ENCODE data around the gene SLC4A9. TPM values are rescaled to one million over a fixed set of nuclear protein-coding genes. Genes with fewer than 3 reads are reported as not detected.
"Not testable (repeated sequence)": the region's sequence is repeated elsewhere in the genome, so short reads cannot be mapped to it uniquely, and the experiment has no call there.

The SLC4A9 gene
- total RNA-seq, 6 experiments from 2014 or later: not detected

DNA sequence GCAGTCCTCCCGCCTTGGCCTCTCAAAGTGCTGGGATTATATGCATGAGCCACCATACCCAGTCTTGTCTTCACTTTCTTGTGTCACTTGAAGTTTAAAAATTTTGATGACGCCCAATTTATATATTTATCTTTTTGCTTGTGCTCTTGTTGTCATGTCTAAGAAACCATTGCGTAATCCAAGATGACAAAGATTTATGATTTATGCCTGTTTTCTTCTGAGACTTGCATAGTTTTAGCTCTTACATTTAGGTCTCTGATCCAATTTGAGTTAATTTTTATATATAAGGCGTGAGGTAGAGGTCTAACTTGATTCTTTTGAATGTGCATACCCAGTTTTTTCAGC, 60.2 kb downstream of the SLC4A9 start:
- TF ChIP-seq, protein P1, sequence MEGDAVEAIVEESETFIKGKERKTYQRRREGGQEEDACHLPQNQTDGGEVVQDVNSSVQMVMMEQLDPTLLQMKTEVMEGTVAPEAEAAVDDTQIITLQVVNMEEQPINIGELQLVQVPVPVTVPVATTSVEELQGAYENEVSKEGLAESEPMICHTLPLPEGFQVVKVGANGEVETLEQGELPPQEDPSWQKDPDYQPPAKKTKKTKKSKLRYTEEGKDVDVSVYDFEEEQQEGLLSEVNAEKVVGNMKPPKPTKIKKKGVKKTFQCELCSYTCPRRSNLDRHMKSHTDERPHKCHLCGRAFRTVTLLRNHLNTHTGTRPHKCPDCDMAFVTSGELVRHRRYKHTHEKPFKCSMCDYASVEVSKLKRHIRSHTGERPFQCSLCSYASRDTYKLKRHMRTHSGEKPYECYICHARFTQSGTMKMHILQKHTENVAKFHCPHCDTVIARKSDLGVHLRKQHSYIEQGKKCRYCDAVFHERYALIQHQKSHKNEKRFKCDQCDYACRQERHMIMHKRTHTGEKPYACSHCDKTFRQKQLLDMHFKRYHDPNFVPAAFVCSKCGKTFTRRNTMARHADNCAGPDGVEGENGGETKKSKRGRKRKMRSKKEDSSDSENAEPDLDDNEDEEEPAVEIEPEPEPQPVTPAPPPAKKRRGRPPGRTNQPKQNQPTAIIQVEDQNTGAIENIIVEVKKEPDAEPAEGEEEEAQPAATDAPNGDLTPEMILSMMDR (IDR thresholded peaks at IDR 0.05): no peak
- H3K9me3 Mint-ChIP-seq: no peaks in the 10 kb centered on the region
- DNase-seq: no peak
- peaks cover 3% of the 10 kb centered on the region; the same call in 1 of the 2 replicates for H3K36me3 Mint-ChIP-seq (ENCODE audit: low read depth)
- peaks cover 30% of the 10 kb centered on the region for H3K4me1 Mint-ChIP-seq (ENCODE audit: low read depth)
- H3K4me3 Mint-ChIP-seq: no peak overlapping the region
- no peaks in the 10 kb centered on the region; the same call in 1 of the 2 replicates for H3K27me3 Mint-ChIP-seq (ENCODE audit: insufficient read depth)
- H3K27ac Mint-ChIP-seq: no peak overlapping the region

DNA sequence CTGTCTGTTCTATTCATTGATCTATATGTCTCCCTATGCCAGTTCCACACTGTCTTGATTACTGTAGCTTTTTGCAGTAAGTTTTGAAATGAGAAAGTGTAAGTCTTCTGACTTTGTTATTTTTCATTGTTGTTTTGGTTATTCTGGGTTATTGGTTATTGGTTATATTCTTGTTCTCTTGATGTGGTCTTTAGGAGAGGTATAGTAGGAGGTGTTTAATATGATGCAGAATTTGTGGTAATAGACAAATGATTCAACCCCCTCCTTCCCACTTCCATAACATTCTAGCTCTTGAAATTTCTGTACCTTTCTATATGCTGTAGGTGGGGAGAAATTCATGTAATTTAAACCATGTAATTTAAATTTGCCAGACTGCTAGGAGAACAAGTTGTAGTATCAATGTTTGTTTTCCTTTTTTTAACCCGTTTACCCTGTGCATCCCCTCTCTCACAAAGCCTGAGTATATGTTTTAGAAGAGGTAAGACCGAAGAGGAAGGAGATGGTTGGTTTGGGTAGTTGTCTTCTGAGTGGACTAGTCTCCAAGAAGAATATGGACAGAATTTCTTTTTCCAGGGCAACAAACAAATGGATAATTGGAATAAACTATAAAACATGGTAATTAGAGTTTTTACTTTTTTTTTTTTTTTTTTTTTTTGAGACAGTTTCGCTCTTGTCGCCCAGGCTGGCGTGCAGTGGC, 60.8 kb downstream of the SLC4A9 start:
- Mint-ChIP-seq H3K27me3 (ENCODE audit: insufficient read depth) (no peaks in the 10 kb centered on the region; the same call in 1 of the 2 replicates), H3K27ac (no peak overlapping the region), H3K4me1 (ENCODE audit: low read depth) (peaks cover 30% of the 10 kb centered on the region)

DNA sequence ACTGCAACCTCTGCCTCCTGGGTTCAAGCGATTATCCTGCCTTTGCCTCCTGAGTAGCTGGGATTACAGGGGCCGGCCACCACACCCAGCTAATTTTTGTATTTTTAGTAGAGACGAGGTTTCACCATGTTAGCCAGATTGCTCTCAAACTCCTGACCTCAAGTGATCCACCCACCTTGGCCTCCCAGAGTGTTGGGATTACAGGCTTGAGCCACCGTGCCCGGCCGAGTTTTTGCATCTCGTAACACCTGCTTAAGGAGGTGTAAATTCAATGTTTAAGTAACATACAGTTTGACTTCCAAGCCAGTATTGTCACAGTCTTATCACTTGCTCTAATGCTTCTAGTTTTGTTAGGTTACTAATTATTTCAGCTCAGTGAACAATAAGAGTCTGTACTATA, 61.4 kb downstream of the SLC4A9 start:
- not testable (repeated sequence) for H3K27me3 Mint-ChIP-seq (ENCODE audit: insufficient read depth); H3K36me3 Mint-ChIP-seq (ENCODE audit: low read depth); H3K27ac Mint-ChIP-seq; H3K9me3 Mint-ChIP-seq; H3K4me3 Mint-ChIP-seq; DNase-seq
- peaks cover 30% of the 10 kb centered on the region for H3K4me1 Mint-ChIP-seq (ENCODE audit: low read depth)

More for the DNA sequence above, 60.8 kb downstream of the SLC4A9 start:
- TF ChIP-seq, protein P1 (IDR thresholded peaks at IDR 0.05): no peak
- no peak for DNase-seq
- Mint-ChIP-seq H3K9me3 (no peaks in the 10 kb centered on the region), H3K36me3 (ENCODE audit: low read depth) (peaks cover 2% of the 10 kb centered on the region; the same call in 1 of the 2 replicates), H3K4me3 (no peak overlapping the region)

DNA sequence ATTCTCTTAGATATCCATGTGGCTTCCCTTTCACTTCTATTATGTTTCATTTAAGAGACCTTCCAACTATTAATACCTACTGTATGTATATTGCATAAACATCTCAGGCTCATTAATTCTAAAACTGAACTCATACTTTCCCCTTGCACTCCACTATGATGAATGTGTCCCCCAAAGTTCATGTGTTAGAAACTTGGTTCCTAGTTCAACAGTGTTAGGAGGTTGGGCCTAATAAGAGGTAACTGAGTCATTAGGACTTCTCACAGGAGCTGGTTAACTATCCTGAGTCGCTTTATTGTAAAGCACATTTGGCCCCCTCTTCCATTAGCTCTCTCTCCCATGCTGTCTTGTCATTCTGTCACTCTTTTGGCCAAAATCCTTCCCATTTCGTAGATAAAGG, 63.6 kb downstream of the SLC4A9 start:
- Mint-ChIP-seq H3K27ac (no peak overlapping the region), H3K27me3 (ENCODE audit: insufficient read depth) (no peaks in the 10 kb centered on the region; the same call in 1 of the 2 replicates), H3K4me1 (ENCODE audit: low read depth) (peaks cover 30% of the 10 kb centered on the region), H3K36me3 (ENCODE audit: low read depth) (no peaks in the 10 kb centered on the region), H3K4me3 (no peak overlapping the region), H3K9me3 (no peaks in the 10 kb centered on the region)
- no peak for DNase-seq
- TF ChIP-seq, protein P1 (IDR thresholded peaks at IDR 0.05): no peak

DNA sequence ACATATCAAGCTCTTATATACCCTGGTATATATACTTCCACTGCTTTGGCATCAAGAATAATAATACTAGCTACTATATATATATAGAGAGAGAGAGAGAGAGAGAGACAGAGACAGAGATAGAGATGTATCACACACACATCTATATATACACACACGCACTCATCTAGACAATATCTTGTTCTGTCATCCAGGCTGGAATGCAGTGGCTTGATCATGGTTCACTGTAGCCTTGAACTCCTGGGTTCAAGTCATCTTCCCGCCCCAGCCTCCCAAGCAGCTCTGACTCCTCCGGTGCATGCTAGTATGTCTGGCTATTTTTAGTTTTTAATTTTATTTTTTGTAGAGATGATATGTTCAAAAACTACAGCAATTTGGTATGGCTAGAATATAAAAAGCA, 64.1 kb downstream of the SLC4A9 start:
- Mint-ChIP-seq H3K27ac (no peak overlapping the region), H3K36me3 (ENCODE audit: low read depth) (no peaks in the 10 kb centered on the region), H3K27me3 (ENCODE audit: insufficient read depth) (no peaks in the 10 kb centered on the region; the same call in 1 of the 2 replicates), H3K4me1 (ENCODE audit: low read depth) (peaks cover 26% of the 10 kb centered on the region), H3K9me3 (no peaks in the 10 kb centered on the region), H3K4me3 (no peak overlapping the region)
- TF ChIP-seq, protein P1 (IDR thresholded peaks at IDR 0.05): no peak
- DNase-seq: no peak

Other genes with a start within 250 kb of the SLC4A9 start
- 10 to 100 TPM; 21.1 to 26.1 (median 22.3) TPM for gene PURA, start 246.1 kb upstream of the SLC4A9 start, total RNA-seq (2021; fragmentation: NEBNext Ultra II Directional; extraction: Animal tissue kit (Norgen Biotek cat#: 25700))
- 1 to 10 TPM; 3.4 to 8.4 (median 4.1) TPM for gene IGIP, start 234.3 kb upstream of the SLC4A9 start, total RNA-seq (2021; fragmentation: NEBNext Ultra II Directional; extraction: Animal tissue kit (Norgen Biotek cat#: 25700))
- gene CYSTM1, start 185.0 kb upstream of the SLC4A9 start, total RNA-seq (2021; fragmentation: NEBNext Ultra II Directional; extraction: Animal tissue kit (Norgen Biotek cat#: 25700)): 10 to 100 TPM; 11.6 to 16.7 (median 12.5) TPM
- gene PFDN1, start 57.1 kb upstream of the SLC4A9 start, total RNA-seq (2021; fragmentation: NEBNext Ultra II Directional; extraction: Animal tissue kit (Norgen Biotek cat#: 25700)): 10 to 100 TPM; 75.0 to 95.8 (median 89.0) TPM
- gene HBEGF, start 13.6 kb upstream of the SLC4A9 start, total RNA-seq (2021; fragmentation: NEBNext Ultra II Directional; extraction: Animal tissue kit (Norgen Biotek cat#: 25700)): 10 to 100 TPM in 1 of 6 experiments, 1 to 10 TPM in 5; 5.6 to 10.2 (median 6.9) TPM
- 10 to 100 TPM; 35.4 to 49.7 (median 41.5) TPM for gene ANKHD1, start 41.6 kb downstream of the SLC4A9 start, total RNA-seq (2021; fragmentation: NEBNext Ultra II Directional; extraction: Animal tissue kit (Norgen Biotek cat#: 25700))
- 1 to 10 TPM; 1.8 to 4.0 (median 2.9) TPM for gene EIF4EBP3, start 187.5 kb downstream of the SLC4A9 start, total RNA-seq (2021; fragmentation: NEBNext Ultra II Directional; extraction: Animal tissue kit (Norgen Biotek cat#: 25700))
- gene SRA1, start 197.3 kb downstream of the SLC4A9 start, total RNA-seq (2021; fragmentation: NEBNext Ultra II Directional; extraction: Animal tissue kit (Norgen Biotek cat#: 25700)): 10 to 100 TPM; 50.0 to 62.3 (median 59.4) TPM
- gene APBB3, start 204.4 kb downstream of the SLC4A9 start, total RNA-seq (2021; fragmentation: NEBNext Ultra II Directional; extraction: Animal tissue kit (Norgen Biotek cat#: 25700)): 10 to 100 TPM; 11.0 to 13.0 (median 11.7) TPM
- gene SLC35A4, start 204.6 kb downstream of the SLC4A9 start, total RNA-seq (2021; fragmentation: NEBNext Ultra II Directional; extraction: Animal tissue kit (Norgen Biotek cat#: 25700)): 10 to 100 TPM; 64.1 to 72.8 (median 71.2) TPM